Stimulated activated CD4-positive, alpha-beta T cell treated with anti-CD3 and anti-CD28 coated beads, Interleukin-4, amount 100 ng/mL, for 4 hours (primary cell): ENCODE measurements around the gene PYROXD2.

Experiments used
- DNase-seq, 2 experiments: peaks; one replicate each; pipeline ENCODE4 v3.0.0-alpha.2; 2020

Gene PYROXD2

GRCh38 chr10:98411768-98412167, 3.2 kb downstream of the PYROXD2 start:
- DNase-seq, result no peak

- no peak for DNase-seq
Measured at GRCh38 chr10:98411166-98411565, 3.8 kb downstream of the PYROXD2 start.

- no peak for DNase-seq
Measured at GRCh38 chr10:98410759-98411158, 4.2 kb downstream of the PYROXD2 start.

GRCh38 chr10:98410135-98410743, 4.7 kb downstream of the PYROXD2 start:
- DNase-seq, result no peak

- DNase-seq, result no peak
Measured at GRCh38 chr10:98408799-98409198, 6.2 kb downstream of the PYROXD2 start.

- DNase-seq, result no peak
Measured at GRCh38 chr10:98407744-98408241, 7.2 kb downstream of the PYROXD2 start.

- DNase-seq, result no peak
Measured at GRCh38 chr10:98407017-98407743, 7.8 kb downstream of the PYROXD2 start.

GRCh38 chr10:98405422-98405821, 9.6 kb downstream of the PYROXD2 start:
- DNase-seq, result no peak

- DNase-seq, result no peak
Measured at GRCh38 chr10:98404571-98405359, 10.2 kb downstream of the PYROXD2 start.

- DNase-seq, result no peak
Measured at GRCh38 chr10:98403812-98404504, 11.0 kb downstream of the PYROXD2 start.

GRCh38 chr10:98402931-98403718, 11.9 kb downstream of the PYROXD2 start:
- no peak for DNase-seq

GRCh38 chr10:98402478-98402877, 12.5 kb downstream of the PYROXD2 start:
- DNase-seq, result no peak

- no peak for DNase-seq
Measured at GRCh38 chr10:98400482-98400881, 14.5 kb downstream of the PYROXD2 start.

- no peak for DNase-seq
Measured at GRCh38 chr10:98399784-98400183, 15.2 kb downstream of the PYROXD2 start.

GRCh38 chr10:98397089-98397600, 17.8 kb downstream of the PYROXD2 start:
- no peak for DNase-seq

GRCh38 chr10:98396096-98397063, 18.6 kb downstream of the PYROXD2 start:
- no peak for DNase-seq

- no peak for DNase-seq
Measured at GRCh38 chr10:98394851-98395440, 20.0 kb downstream of the PYROXD2 start.

- no peak for DNase-seq
Measured at GRCh38 chr10:98391578-98391991, 23.4 kb downstream of the PYROXD2 start.

GRCh38 chr10:98391065-98391464, 23.9 kb downstream of the PYROXD2 start:
- no peak for DNase-seq

GRCh38 chr10:98390406-98390805, 24.6 kb downstream of the PYROXD2 start:
- no peak for DNase-seq
